Measurements from ENCODE around the gene ABCC10. TPM values are rescaled to one million over a fixed set of nuclear protein-coding genes. Genes with fewer than 3 reads are reported as not detected.
"Not testable (repeated sequence)": the region's sequence is repeated elsewhere in the genome, so short reads cannot be mapped to it uniquely, and the experiment has no call there.

ABCC10 gene
- total RNA-seq, 1 experiment from 2014 or later, result 25.5 TPM

GRCh38 chr6:43467265-43467664, 39.9 kb downstream of the ABCC10 start:
- H3K27ac Mint-ChIP-seq; CTCF ChIA-PET; H3K9me3 Mint-ChIP-seq; DNase-seq (ENCODE audit: low spot score); ATAC-seq; H3K4me3 Mint-ChIP-seq; H3K36me3 Mint-ChIP-seq; POLR2A ChIA-PET: not testable (repeated sequence)
- Mint-ChIP-seq H3K4me1 (peaks cover 14% of the 10 kb centered on the region), H3K27me3 (ENCODE audit: low read depth) (peaks cover 11% of the 10 kb centered on the region)

GRCh38 chr6:43467752-43468151, 40.4 kb downstream of the ABCC10 start:
- Mint-ChIP-seq H3K4me3 (no peak overlapping the region), H3K4me1 (peaks cover 14% of the 10 kb centered on the region), H3K9me3 (no peaks in the 10 kb centered on the region), H3K27ac (no peak overlapping the region; the same call in 1 of the 2 replicates), H3K36me3 (no peaks in the 10 kb centered on the region), H3K27me3 (ENCODE audit: low read depth) (peaks cover 8% of the 10 kb centered on the region)
- ATAC-seq, result no peak
- TF ChIP-seq GTF2I (CRISPR knock-in tag; conservative IDR thresholded peaks at IDR 0.05) (no peak), MXD4 (CRISPR knock-in tag; IDR thresholded peaks at IDR 0.05; ENCODE audit: borderline replicate concordance) (no peak), SOX15 (CRISPR knock-in tag; IDR thresholded peaks at IDR 0.05) (no peak), TEAD4 (CRISPR knock-in tag; IDR thresholded peaks at IDR 0.05) (no peak), JUN (CRISPR knock-in tag; IDR thresholded peaks at IDR 0.05) (no peak), NR1H2 (CRISPR knock-in tag; IDR thresholded peaks at IDR 0.05) (no peak), AR (CRISPR knock-in tag; IDR thresholded peaks at IDR 0.05) (no peak), ZNF281 (CRISPR knock-in tag; IDR thresholded peaks at IDR 0.05) (no peak), ZMAT4 (CRISPR knock-in tag; IDR thresholded peaks at IDR 0.05) (no peak), ZNF512 (CRISPR knock-in tag; IDR thresholded peaks at IDR 0.05; ENCODE audit: borderline replicate concordance) (no peak), ATF2 (CRISPR knock-in tag; IDR thresholded peaks at IDR 0.05; ENCODE audit: borderline replicate concordance, low read depth) (no peak), ELF4 (CRISPR knock-in tag; IDR thresholded peaks at IDR 0.05; ENCODE audit: low read depth) (no peak), GABPB1 (CRISPR knock-in tag; IDR thresholded peaks at IDR 0.05) (no peak), HMGXB4 (CRISPR knock-in tag; IDR thresholded peaks at IDR 0.05) (no peak), FOXK1 (CRISPR knock-in tag; IDR thresholded peaks at IDR 0.05) (no peak), ZNF671 (CRISPR knock-in tag; IDR thresholded peaks at IDR 0.05) (no peak), KAT7 (CRISPR knock-in tag; IDR thresholded peaks at IDR 0.05; ENCODE audit: borderline replicate concordance) (no peak), SMAD4 (CRISPR knock-in tag; IDR thresholded peaks at IDR 0.05) (no peak), ATF1 (CRISPR knock-in tag; IDR thresholded peaks at IDR 0.05) (no peak)
- DNase-seq (ENCODE audit: low spot score), result no peak
- ChIA-PET CTCF (no interaction called here), POLR2A (no interaction called here)
